GM19099 (cell line): ENCODE data around the gene KIRREL2.

Experiments
- POLR2A ChIP-seq: IDR thresholded peaks from 3 replicates; pipeline ENCODE4 v1.6.1; 2011; ENCODE audit warnings: low read depth; ENCODE audit not compliant: insufficient read length; ENCODE audit errors: extremely low read depth

Gene KIRREL2

GRCh38 chr19:35856546-35857149, at the start of gene KIRREL2:
KIRREL2 (plus strand) TSS chr19:35856911; CDS start chr19:35857120, 209 bp downstream.
- no peak for TF ChIP-seq POLR2A

- TF ChIP-seq POLR2A, result no peak
Observed at GRCh38 chr19:35807633-35808032, 49.1 kb upstream of the KIRREL2 start.

GRCh38 chr19:35811317-35812219, 45.1 kb upstream of the KIRREL2 start:
- no peak for TF ChIP-seq POLR2A

- TF ChIP-seq POLR2A, result no peak
Observed at GRCh38 chr19:35812220-35813042, 44.3 kb upstream of the KIRREL2 start, which contains the start of gene PRODH2. PRODH2 (minus strand) TSS chr19:35812845; CDS start chr19:35812805, 40 bp downstream.

DNA sequence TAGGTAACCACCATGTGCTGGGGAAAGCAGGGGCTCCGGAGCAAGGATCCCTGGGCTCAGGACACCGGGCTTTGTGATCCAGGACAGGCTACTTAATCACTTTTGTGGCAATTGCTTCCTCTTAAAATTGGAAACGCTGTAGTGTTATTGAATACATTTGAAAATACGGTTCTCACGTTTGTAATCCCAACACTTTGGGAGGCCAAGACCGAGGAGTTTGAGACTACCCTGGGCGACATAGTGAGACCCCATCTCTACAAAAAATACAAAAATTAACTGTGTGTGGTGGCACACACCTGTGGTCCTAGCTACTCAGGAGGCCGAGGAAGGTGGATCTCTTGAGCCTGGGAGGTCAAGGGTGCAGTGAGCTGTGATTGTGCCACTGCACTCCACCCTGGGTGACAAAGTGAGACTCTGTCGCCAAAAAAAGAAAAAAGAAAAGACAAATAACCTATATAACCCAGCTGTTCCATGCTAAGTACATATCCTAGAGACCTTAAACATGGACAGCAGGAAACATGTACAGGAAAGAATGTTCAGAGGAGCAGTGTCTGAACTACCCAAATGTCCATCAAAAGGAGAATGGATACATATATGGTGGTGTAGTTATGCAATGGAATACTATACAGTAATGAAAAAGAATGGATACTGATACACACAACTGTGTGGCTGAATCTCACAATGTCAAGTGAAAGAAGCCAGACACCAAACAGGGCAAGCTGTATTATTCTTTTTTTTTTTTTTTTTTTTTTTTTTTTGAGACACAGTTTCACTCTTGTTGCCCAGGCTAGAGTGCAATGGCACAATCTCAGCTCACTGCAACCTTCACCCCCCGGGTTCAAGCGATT, 43.4 kb upstream of the KIRREL2 start:
- no peak for TF ChIP-seq POLR2A

GRCh38 chr19:35816262-35816661, 40.4 kb upstream of the KIRREL2 start:
- no peak for TF ChIP-seq POLR2A

DNA sequence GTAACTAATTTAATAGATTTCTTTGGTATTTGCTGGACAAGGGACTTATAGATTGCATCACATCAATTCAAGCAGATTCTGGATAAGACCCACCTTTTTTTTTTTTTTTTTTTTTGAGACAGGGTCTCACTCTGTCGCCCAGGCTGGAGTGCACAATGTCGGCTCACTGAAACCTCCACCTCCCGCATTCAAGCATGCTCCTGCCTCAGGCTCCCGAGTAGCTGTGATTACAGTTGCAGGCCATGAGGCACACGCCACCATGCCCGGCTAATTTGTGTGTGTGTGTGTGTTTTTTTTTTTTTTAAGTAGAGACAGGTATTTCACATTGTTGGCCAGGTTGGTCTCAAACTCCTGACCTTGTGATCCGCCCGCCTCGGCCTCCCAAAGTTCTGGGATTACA, 39.9 kb upstream of the KIRREL2 start:
- TF ChIP-seq POLR2A, result no peak

DNA sequence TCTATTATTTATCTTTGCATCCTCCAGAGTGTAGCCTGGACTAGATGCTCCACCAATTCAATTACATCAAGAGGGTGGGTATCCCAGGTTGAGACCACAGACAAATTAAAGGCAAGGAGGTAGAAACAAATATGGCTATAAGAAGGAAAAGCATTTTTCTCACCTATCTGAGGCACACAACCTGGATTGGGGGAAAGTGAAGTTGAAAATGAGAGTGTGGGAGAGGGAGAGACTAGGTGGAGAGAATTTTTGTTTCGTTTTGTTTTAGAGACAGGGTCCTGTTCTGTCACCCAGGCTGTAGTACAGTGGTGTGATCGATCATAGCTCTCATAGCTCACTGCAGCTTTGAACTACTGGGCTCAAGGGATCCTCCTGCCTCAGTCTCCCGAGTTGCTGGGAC, 38.3 kb upstream of the KIRREL2 start:
- no peak for TF ChIP-seq POLR2A

DNA sequence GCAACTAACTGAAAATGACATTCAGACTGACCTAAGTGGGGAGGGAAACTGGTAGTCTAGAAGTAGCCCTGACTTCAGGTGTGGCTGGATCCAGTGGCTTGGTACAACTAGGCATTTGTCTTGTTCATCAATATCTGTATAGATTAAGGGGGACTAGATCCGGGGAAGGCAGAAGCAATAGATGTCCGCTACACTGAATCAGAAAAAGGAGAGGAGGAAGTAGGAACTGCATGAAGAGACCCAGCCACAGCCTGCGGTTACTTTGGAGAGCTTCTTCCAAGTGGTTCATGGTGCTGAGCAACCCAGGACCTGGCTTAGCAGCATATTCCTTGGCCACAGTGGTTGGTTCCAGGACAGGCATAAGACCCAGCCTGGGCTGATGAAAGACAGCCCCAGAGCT, 34.1 kb upstream of the KIRREL2 start:
- no peak for TF ChIP-seq POLR2A

- no peak for TF ChIP-seq POLR2A
Observed at GRCh38 chr19:35824150-35824549, 32.6 kb upstream of the KIRREL2 start.

- TF ChIP-seq POLR2A, result no peak
Observed at GRCh38 chr19:35828692-35829301, 27.9 kb upstream of the KIRREL2 start.

GRCh38 chr19:35830986-35831385, 25.7 kb upstream of the KIRREL2 start:
- no peak for TF ChIP-seq POLR2A

DNA sequence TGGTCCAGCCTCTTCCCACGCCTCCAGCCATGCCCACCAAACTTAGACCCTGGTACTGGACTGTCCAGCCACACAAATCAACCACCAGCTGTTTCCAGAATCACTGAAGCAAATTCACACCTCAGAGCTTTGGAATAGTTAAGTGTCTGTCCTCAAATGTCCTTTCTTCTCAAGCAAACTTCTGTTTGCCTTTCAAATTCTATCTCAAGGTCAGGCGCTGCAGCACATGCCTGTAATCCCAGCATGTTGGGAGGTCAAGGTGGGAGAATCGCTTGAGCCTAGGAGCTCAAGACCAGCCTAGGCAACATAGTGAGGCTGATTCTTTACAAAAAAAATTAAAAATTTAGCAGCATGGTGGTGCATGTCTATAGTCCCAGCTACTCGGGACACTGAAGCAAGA, 24.7 kb upstream of the KIRREL2 start:
- no peak for TF ChIP-seq POLR2A

GRCh38 chr19:35833972-35834371, 22.7 kb upstream of the KIRREL2 start:
- TF ChIP-seq POLR2A, result no peak
